HCEC 1CT (cell line): ENCODE results near the gene FAHD1.
A peak's percentile ranks its signal among the peaks of the same experiment; 100 is the strongest.
"Not testable (repeated sequence)": the region's sequence is repeated elsewhere in the genome, so short reads cannot be mapped to it uniquely, and the experiment has no call there.

Experiments used
- DNase-seq: peaks from one replicate; pipeline ENCODE4 v3.0.0-alpha.2; 2017

Gene FAHD1

DNA sequence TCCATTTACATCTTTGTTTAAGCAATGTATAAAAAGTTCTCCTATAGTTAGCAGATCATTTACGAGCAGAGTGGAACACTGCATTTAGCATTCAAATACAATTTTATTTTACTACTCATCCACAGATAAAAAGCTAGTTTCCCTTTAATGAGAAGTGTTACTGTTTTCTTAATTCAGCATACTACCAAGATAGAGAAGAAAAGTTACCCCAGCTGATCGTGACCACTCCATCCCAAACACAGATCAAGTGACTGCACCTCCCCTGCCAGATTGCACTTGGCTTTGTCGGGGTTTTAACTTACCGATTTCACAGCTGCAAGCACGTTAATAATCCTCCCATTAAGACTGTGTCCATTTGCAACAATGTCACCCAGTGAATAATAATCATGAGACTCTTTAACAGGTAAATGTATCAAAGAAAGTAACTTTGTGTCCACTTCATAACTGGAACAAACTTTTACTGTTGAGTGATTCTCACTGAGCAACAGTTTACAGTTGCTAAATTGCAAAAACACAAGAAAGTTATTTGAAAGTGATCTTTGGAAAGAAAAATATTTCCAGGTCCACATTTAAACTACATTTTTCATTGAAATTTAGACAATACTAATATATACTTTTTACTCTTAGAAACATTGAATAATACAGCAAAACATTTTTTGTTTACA lies 30.6 kb downstream of the FAHD1 start:
- no peak for DNase-seq

DNA sequence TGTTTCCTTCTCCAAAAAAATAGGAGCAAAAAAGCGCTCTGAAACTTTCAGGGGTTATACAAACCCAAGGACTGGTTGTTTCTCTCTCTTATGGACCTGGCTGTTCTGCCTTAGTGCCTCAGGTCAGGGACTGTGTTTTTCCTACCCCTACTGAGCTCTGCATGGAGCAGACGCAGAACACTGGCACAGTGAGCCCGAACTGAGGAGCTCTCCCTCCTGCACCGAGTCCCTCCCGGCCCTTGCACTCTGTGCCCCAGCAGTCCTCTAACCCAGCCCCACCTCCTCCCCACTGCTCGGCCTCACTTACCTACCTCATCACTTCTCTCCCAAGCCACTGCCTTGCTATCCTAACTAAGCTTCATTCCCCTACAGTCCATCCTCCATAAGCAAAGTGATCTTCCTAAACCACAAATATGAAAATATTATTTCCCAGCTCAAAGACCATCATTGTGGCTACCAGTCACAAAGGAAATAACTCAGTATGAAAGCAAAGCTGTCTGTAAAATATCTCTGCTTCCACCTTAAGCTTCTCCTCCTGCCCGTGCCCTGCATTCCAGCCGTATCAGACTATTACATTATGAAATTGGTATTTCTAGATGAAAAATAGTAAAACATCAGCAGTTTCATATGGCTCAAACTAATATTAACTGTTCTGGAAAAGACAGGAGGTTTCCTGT lies 31.3 kb downstream of the FAHD1 start:
- no peak for DNase-seq

DNA sequence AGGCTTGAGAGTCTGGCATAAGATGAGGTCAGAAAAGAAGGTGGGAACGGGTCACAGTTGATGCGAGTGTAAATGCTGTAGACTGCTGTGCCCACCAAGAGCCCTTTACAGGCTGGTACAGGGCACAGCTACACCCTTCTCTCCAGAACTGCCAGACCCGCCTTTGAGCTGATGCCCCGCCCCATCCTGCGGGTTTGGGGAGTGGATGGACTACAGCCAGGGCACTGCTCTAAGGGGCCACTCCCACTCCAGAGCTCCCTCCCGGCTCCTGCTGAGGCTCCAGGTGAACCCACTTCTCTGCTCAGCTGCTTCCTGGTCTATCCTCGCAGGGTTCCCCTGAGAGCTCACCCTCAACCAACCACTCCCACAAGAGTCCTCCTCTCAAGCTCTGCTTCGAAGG lies 32.6 kb downstream of the FAHD1 start:
- DNase-seq = no peak

DNA sequence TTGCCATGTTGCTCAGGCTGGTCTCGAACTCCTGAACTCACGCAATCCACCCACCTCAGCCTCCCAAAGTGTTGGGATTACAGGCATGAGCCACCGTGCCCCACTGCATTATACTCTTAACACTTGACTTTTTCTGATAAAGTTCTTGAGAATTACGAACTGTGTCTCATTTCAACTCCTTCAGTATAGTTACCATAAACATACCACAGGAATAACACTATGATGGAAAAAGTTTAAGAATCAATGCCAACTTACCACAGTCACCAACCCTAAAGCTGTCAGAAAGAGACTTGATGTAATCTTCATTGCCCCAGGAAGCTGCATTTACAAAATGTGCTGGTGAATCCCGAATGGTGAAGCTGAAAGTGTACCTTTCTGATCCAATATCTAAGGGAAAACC lies 34.7 kb downstream of the FAHD1 start:
- no peak for DNase-seq

DNA sequence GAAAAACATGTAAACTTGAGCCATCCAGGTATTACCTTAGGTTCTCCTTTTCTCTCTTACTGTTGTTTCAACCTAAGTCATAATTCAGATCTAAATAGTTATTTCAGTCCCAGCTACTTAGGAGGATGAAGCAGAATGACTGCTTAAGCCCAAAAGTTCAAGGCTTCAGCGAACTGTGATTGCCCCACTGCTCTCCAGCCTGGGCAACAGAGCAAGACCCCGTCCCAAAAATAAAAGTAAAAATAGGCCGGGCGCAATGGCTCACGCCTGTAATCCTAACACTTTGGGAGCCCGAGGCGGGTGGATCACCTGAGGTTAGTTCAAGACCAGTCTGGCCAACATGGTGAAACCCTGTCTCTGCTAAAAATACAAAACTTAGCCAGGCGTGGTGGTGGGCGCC lies 35.4 kb downstream of the FAHD1 start:
- DNase-seq = no peak

DNA sequence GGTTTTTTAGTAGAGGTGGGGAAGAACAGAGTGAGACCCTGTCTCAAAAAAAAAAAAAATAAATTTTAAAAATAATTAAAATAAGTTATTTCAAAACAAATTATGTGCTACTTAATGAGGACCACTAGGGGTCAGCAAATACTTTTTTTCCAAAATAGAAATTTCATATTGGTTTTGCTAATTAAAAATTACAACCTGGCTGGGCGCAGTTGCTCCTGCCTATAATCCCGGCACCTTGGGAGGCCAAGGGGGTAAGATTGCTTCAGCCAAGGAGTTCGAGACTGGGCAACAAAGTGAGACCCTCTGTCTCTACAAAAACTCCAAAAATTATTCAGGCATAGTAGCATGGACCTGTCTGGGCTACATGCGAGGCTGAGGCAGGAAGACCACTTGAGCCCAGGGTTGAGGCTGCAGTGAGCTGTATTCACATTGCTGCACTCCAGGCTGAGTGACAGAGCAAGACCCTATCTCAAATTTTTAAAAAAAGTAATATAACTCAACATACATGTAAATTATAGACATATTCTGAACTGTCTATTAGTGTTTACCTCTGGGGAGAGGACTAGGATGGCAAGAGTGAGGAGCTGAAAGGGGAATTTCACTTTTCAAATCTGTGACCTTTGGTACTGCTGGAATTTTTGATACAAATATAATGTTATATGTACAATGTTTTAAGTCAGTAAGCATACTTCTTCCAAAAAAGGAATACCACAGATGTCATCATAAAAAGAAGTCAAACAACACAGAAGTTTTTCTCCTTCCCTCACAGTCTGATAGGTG lies 36.9 kb downstream of the FAHD1 start:
- peak; percentile 13 for DNase-seq

DNA sequence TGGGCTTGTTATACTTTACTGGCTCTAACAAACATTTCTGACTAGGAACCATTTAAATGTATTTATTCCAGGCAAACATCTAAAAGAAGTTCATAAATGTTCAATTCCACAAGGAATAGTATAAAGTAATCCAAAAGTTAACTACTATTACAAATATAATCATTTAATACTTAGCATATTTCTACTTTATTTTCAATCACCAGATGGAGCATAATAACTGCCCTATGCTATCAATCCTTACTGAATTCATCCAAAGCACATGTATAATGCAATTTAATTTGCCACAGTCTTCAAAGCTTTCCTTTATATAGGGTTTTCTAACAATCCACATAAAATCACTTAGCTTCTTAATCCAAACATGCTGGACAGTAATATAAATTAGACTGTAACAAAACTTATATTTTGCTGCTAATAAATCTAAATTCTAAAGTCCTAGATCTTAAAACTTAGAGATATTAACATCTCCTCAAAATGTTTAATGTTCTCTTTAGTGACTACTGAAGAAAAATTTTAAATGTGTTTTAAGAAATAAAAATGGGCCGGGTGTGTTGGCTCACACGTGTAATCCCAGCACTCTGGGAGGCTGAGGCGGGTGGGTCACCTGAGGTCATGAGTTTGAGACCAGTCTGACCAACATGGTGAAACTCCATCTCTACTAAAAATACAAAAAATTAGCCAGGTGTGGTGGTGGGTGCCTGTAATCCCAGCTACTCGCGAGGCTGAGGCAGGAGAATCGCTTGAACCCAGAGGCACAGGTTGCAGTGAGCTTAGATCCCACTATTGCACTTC lies 39.1 kb downstream of the FAHD1 start:
- DNase-seq = no peak

DNA sequence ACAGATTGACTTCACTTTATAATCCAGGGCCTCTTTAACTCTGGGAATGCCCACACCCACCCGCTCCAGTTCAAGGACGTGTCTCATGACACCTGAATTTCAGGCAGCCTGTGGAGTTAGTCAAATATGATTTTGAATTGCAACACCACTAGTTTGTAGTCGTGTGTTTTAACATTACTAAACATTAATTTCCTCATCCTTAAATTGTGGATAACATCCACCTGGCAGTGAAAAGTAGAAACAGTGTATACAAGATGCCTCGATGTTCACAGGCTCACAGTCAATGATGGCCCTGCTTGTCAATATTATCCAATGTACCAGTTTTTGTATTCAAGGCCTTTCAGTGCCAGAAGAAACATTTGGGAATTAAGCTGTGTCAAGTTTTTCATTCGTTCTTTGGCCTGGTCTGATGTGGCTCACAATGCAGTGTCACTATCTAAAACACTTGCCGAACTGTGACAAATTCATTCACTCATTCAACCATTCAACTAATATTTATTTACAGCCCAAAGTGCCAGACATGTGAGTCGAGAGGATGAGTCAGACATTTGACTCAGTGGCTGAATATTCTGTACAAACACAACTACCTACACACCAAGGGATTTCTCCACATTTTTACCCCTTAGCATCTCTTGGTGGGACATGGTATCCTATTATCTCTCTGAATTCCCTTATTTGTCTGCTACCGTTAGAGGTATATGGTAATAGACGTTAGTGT lies 43.5 kb downstream of the FAHD1 start:
- peak; percentile 75 for DNase-seq

DNA sequence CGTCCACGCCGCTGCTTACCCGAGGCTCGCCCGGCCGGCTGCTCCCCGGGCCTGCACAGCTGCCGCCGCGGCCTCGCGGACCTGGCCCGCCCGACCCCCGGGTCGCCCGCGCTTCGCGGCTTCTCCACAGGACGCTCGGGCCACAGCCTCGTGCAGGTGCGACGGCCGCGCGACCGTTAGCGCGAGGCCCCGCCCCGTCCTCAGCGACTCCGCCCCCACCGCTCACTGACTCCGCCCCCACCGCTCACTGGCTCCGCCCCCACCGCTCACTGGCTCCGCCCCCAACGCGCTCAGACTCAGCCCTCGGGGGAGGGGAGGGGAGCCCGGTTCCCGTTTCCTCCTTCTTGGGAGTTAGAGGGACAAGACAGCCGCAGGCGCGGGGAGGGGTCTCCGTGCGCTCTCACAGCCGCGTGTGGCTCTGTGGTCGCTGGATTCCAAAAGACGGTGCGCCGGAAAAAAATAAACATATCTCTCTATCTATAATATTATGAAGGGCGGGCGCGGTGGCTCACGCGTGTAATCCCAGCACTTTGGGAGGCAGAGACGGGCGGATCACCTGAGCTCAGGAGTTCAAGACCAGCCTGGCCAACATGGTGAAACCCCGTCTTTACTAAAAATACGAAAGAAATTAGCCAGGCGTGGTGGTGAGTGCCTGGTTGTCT lies 45.1 kb downstream of the FAHD1 start, which contains the start of gene MEIOB:
Gene MEIOB, minus strand, starts transcription at position 191 of the 662 bp plus-strand sequence. CDS start 3,989 bp downstream, outside the sequence.
- no peak for DNase-seq

DNA sequence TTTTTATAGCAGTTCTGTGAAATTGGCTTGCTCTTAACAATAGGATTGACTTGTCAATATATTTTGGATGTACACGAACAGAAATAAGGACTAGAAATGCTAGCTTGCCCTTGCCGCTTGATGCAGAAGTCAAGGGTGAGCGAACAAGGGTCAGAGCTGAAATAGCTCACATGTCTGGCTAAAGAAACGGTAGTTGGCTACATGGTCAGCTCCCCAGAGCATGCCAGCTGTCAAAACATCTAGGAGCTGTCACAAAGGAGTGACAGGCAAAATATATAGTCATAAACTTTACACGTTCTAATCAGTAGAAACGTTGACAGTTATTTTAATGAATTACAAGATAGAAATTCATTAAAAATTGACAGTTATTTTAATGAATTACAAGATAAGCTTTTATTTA lies 47.8 kb downstream of the FAHD1 start:
- DNase-seq = no peak

DNA sequence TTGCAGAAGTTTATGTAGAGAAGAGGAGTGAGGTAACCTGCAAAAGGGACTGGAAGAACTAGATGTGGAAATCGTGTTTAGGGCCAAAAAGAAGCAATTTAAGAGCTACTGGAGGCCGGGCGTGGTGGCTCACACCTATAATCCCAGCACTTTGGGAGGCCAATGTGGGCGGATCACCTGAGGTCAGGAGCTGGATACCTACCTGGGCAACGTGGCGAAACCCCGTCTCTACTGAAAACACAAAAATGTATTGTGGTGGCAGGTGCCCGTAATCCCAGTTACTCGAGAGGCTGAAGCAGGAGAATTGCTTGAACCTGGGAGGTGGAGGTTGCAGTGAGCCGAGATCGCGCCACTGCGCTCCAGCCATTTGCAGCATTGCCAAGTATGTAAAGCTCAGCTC lies 49.1 kb downstream of the FAHD1 start:
- not testable (repeated sequence) for DNase-seq

DNA sequence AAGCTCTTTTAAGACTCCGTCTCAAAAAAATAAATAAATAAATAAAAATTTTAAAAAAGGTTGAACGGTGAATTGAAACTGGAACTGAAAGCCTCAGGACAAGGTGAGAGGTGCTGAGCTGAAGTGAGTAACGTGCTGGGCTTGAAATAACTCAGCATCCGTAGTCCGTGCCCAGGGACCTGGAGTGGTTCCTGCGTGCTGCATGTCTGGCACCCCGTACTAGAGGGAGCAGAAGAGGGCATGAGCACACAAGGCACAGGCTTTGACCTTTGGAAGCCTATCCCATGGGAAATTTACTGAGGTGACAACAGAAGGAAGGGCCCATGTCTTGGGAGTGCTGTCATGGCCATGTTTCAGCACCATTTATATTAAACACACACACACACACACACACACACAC lies 49.5 kb downstream of the FAHD1 start:
- no peak for DNase-seq

DNA sequence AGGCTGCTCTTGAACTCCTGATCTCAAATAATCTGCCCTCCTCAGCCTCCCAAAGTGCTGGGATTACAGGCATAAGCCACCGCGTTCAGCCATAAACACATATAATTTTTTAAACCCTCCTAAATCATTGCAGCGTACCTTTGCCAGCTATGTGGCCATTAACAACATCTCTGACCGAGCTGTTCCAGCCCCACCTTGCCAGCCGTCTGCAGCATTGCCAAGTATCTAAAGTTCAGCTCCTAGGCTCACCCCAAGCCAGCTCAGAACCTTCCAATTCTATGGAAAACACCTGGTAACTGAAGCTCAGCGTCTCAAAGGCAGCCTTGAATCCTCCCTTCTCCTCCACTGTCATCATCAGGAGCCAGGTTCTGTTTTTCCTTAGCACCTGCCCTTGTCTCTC lies 50.1 kb downstream of the FAHD1 start:
- DNase-seq = no peak

DNA sequence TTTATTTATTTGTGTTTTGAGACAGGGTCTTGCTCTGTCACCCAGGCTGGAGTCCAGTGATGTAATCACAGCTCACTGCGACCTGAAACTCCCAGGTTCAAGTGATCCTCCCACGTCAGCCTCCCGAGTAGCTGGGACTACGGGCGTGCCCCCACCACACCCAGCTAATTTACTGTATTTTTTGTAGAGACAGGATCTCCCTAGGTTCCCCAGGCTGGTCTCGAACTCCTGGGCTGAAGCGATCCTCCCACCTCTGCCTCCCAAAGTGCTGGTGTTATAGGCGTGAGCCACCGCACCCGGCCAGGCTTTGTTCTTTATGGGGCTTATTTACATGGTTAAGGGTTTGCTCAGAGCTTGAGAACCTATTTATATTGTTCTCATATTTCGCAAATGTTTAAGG lies 50.8 kb downstream of the FAHD1 start:
- no peak for DNase-seq

DNA sequence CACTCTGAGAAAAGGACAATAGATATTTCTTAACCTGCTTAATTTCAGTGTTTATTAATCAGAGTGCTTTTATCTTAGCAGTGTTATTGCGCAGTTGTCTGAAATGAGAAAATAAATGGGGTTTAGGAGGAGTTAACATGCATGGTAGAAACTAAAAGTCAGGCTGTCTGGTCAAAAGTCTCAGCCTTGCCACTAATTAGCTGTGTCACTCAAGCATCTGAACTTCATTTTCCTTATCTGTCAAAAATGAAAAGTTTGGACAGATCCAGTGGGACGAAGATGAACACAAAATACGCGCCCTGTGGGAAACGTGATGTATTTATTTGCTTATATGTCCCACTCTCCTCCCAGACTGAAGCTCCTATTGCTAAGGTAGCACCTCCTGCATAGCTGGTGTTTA lies 51.2 kb downstream of the FAHD1 start:
- DNase-seq = no peak
